H1 (cell line): ENCODE results near the gene ADCY2. TPM values are rescaled to one million over a fixed set of nuclear protein-coding genes. Genes with fewer than 3 reads are reported as not detected.

Source experiments
- ASH2L ChIP-seq: fragments of 200-600, 300-600 bp; sonication (generic); IDR thresholded peaks from one replicate; pipeline ENCODE4 v1.7.1; 2017; ENCODE audit warnings: low read length
- BACH1 ChIP-seq: IDR thresholded peaks from 2 replicates; pipeline ENCODE4 v1.6.1; 2012; ENCODE audit warnings: low read length, improper control_type of control experiment
- CHD1 ChIP-seq: IDR thresholded peaks from 2 replicates; pipeline ENCODE4 v1.6.1; 2012; ENCODE audit warnings: low read depth, low read length, improper control_type of control experiment
- CTBP2 ChIP-seq: IDR thresholded peaks from 2 replicates; pipeline ENCODE4 v1.7.0; 2011; ENCODE audit warnings: borderline replicate concordance, mild to moderate bottlenecking, moderate library complexity, mixed read lengths, low read length; ENCODE audit not compliant: insufficient read depth, insufficient read length
- FOSL1 ChIP-seq: IDR thresholded peaks from 2 replicates; pipeline ENCODE4 v1.6.1; 2011; ENCODE audit warnings: mild to moderate bottlenecking, low read depth, low read length, moderate library complexity; ENCODE audit not compliant: insufficient read depth
- GABPA ChIP-seq: IDR thresholded peaks from 2 replicates; pipeline ENCODE4 v1.6.1; 2011; ENCODE audit warnings: mild to moderate bottlenecking, low read length, moderate library complexity, borderline replicate concordance; ENCODE audit not compliant: insufficient read depth
- HDAC2 ChIP-seq, 2 experiments: fragments of 300-600 bp in 1 of 2; sonication (generic) in 1 of 2; IDR thresholded peaks; 2 replicates each; pipeline ENCODE4 v1.6.1; 2011 to 2012; ENCODE audit warnings: low read depth in 2 of 2, low read length in 2 of 2, mild to moderate bottlenecking in 2 of 2, moderate library complexity in 2 of 2, borderline replicate concordance in 1 of 2, inconsistent platforms in 1 of 2
- MAFK ChIP-seq: IDR thresholded peaks from 2 replicates; pipeline ENCODE4 v1.6.1; 2012; ENCODE audit warnings: low read depth, mild to moderate bottlenecking, improper control_type of control experiment, low read length
- NRF1 ChIP-seq: IDR thresholded peaks from 2 replicates; pipeline ENCODE4 v1.6.1; 2011; ENCODE audit warnings: mild to moderate bottlenecking, low read depth, low read length, improper control_type of control experiment
- POLR2A ChIP-seq, 2 experiments: IDR thresholded peaks; 1 replicate in 1 of 2; 2 replicates in 1 of 2; pipeline ENCODE4 v1.6.1; 2011; ENCODE audit warnings: low read depth in 2 of 2, low read length in 2 of 2, mild to moderate bottlenecking in 2 of 2; ENCODE audit errors: control extremely low read depth in 1 of 2
- POU5F1 ChIP-seq: IDR thresholded peaks from 2 replicates; pipeline ENCODE4 v1.6.1; 2011; ENCODE audit warnings: low read depth, mild to moderate bottlenecking, low read length, moderate library complexity
- RBBP5 ChIP-seq: IDR thresholded peaks from 2 replicates; pipeline ENCODE4 v1.7.1; 2012; ENCODE audit warnings: low read depth, mild to moderate bottlenecking, inconsistent platforms, low read length, moderate library complexity, borderline replicate concordance
- RFX5 ChIP-seq: IDR thresholded peaks from 2 replicates; pipeline ENCODE4 v1.6.1; 2011; ENCODE audit warnings: low read depth, low read length, improper control_type of control experiment, borderline replicate concordance
- RNF2 ChIP-seq: fragments of 200-900, 300-1000 bp; sonication (generic); IDR thresholded peaks from 2 replicates; pipeline ENCODE4 v1.7.1; 2016; ENCODE audit warnings: borderline replicate concordance, low read depth, mild to moderate bottlenecking, antibody characterized with exemption, low read length; ENCODE audit not compliant: poor library complexity, severe bottlenecking; ENCODE audit errors: missing control alignments
- SIN3A ChIP-seq, 2 experiments: IDR thresholded peaks in 1 of 2; conservative IDR thresholded peaks in 1 of 2; 2 replicates each; pipeline ENCODE4 v1.6.1; 2011 to 2012; ENCODE audit warnings: low read length in 2 of 2, improper control_type of control experiment in 1 of 2, low read depth in 1 of 2, mild to moderate bottlenecking in 1 of 2
- SIRT6 ChIP-seq: IDR thresholded peaks from one replicate; pipeline ENCODE4 v1.7.1; 2012; ENCODE audit warnings: low read length, inconsistent platforms
- SRF ChIP-seq: IDR thresholded peaks from 2 replicates; pipeline ENCODE4 v1.6.1; 2011; ENCODE audit warnings: mild to moderate bottlenecking, low read depth, low read length, moderate library complexity
- TCF12 ChIP-seq: IDR thresholded peaks from 2 replicates; pipeline ENCODE4 v1.6.1; 2011; ENCODE audit warnings: low read depth, mild to moderate bottlenecking, low read length
- YY1 ChIP-seq: IDR thresholded peaks from 2 replicates; pipeline ENCODE4 v1.6.1; 2011; ENCODE audit warnings: low read depth, mild to moderate bottlenecking, low read length
- polyA plus RNA-seq, 7 experiments: library from polyadenylated mRNA; depleted of rRNA in 3 of 7; stranded (reverse) in 5 of 7; unstranded in 2 of 7; fragments of >200 nt in 5 of 7; fragments of 200-250 nt in 2 of 7; gene quantifications; 1 replicate in 5 of 7; 2 replicates in 1 of 7; 4 replicates in 1 of 7; pipeline versions ENCODE4 v1.2.1 to v1.2.3, GENCODE V29; 2011 to 2013; ENCODE audit warnings: missing spikeins in 2 of 7, mixed read lengths in 2 of 7
- total RNA-seq: library from RNA; stranded (reverse); fragmentation: NEBNext Ultra II Directional; extraction: Animal tissue kit (Norgen Biotek cat#: 25700); gene quantifications from 2 replicates; pipeline ENCODE4 v1.2.1, GENCODE V29; 2021
- TF ChIP-seq, protein P1 (sequence below), 3 experiments: IDR thresholded peaks; 1 replicate in 2 of 3; 2 replicates in 1 of 3; pipeline versions ENCODE4 v1.5.1 to v1.6.1; 2011; ENCODE audit warnings: low read length in 3 of 3, mild to moderate bottlenecking in 3 of 3, inconsistent platforms in 2 of 3, low read depth in 1 of 3, moderate library complexity in 1 of 3; ENCODE audit not compliant: insufficient read depth in 1 of 3; ENCODE audit errors: control extremely low read depth in 1 of 3
- TF ChIP-seq, protein P2 (sequence below): IDR thresholded peaks from 2 replicates; pipeline ENCODE4 v1.6.1; 2012; ENCODE audit warnings: inconsistent platforms

ADCY2 gene
- total and polyA plus RNA-seq, 2 of the 8 experiments (the other 6 are each of a cell fraction or from before 2014, with no cell fraction given) = 35.8 to 122 TPM

DNA sequence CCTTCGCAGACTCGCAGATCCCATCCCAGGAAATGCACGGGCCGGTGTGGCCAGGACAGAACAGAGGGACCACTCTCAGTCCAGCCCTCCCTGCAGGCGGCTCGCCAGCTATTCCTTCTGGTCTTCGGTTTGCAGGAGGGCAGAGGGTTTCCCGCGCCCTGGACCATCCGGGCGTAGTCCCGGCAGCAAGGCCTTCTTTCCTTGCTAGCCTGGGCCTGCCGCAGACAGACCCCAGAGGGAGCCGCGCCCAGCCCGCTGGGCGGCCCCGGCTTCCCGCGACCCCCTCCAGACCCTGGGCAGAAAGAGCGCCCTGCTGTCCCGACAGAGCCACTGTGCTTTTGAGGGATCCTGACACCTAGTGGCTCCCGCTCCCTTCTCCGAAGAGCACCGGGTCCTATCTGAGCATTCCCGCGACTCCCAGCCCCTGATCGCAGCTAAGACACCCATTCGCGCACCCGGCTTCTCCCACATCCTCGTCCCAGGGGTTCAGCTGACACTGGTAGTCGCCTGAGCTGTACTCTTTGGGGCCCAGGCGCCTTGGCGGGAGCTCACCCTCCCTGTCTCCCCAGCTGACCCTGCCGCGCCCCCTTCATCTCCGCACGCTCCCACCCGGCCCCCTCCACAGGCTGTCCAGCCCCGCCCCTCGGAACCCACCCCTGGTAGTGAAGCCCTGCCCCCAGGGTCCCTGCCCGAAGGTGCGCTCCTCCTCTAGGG, 453.9 kb downstream of the ADCY2 start (continued):
- TF ChIP-seq, protein P1, sequence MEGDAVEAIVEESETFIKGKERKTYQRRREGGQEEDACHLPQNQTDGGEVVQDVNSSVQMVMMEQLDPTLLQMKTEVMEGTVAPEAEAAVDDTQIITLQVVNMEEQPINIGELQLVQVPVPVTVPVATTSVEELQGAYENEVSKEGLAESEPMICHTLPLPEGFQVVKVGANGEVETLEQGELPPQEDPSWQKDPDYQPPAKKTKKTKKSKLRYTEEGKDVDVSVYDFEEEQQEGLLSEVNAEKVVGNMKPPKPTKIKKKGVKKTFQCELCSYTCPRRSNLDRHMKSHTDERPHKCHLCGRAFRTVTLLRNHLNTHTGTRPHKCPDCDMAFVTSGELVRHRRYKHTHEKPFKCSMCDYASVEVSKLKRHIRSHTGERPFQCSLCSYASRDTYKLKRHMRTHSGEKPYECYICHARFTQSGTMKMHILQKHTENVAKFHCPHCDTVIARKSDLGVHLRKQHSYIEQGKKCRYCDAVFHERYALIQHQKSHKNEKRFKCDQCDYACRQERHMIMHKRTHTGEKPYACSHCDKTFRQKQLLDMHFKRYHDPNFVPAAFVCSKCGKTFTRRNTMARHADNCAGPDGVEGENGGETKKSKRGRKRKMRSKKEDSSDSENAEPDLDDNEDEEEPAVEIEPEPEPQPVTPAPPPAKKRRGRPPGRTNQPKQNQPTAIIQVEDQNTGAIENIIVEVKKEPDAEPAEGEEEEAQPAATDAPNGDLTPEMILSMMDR (IDR thresholded peaks at IDR 0.05; ENCODE audit: control extremely low read depth in 1 of 3, insufficient read depth in 1 of 3, low read depth in 1 of 3, low read length in 3 of 3) = peak; percentile 8 to 37 (median 22); a peak in 3 of 4 replicates
- TF ChIP-seq TCF12 = no peak
- no peak for TF ChIP-seq GABPA
- no peak for TF ChIP-seq MAFK
- TF ChIP-seq RBBP5 = peak; percentile 48; the same call in 1 of the 2 replicates
- TF ChIP-seq SIN3A (conservative IDR thresholded peaks at IDR 0.05 in 1 of 2, IDR thresholded peaks at IDR 0.05 in 1 of 2; ENCODE audit: low read depth in 1 of 2, low read length in 2 of 2) = no peak; a peak in 1 of 4 replicates
- TF ChIP-seq ASH2L = no peak
- TF ChIP-seq BACH1 = no peak
- TF ChIP-seq HDAC2 (IDR thresholded peaks at IDR 0.05; ENCODE audit: borderline replicate concordance in 1 of 2, low read depth in 2 of 2, low read length in 2 of 2) = peak in 1 of 2 experiments; percentile 70; a peak in 1 of 4 replicates
- TF ChIP-seq RFX5 = no peak
- TF ChIP-seq YY1 = no peak
- TF ChIP-seq RNF2 = no peak
- no peak for TF ChIP-seq POLR2A (IDR thresholded peaks at IDR 0.05; ENCODE audit: control extremely low read depth in 1 of 2, low read depth in 2 of 2, low read length in 2 of 2)
- no peak for TF ChIP-seq CHD1
- TF ChIP-seq CTBP2 = no peak
- TF ChIP-seq, protein P2, sequence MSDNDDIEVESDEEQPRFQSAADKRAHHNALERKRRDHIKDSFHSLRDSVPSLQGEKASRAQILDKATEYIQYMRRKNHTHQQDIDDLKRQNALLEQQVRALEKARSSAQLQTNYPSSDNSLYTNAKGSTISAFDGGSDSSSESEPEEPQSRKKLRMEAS = peak; percentile 57
- no peak for TF ChIP-seq FOSL1
- no peak for TF ChIP-seq SIRT6
- no peak for TF ChIP-seq SRF
- TF ChIP-seq NRF1 = no peak; the same call in 1 of the 2 replicates
- no peak for TF ChIP-seq POU5F1
